ENCODE results near the gene GAK. TPM values are rescaled to one million over a fixed set of nuclear protein-coding genes. Genes with fewer than 3 reads are reported as not detected.

Gene GAK
- total RNA-seq, 2 experiments from 2014 or later: 82.9 to 88.0 TPM

Other genes with a start within 250 kb of the GAK start
- under 1 TPM; 0.09 to 0.39 TPM for gene SLC49A3, start 243.2 kb downstream of the GAK start, total RNA-seq
- gene PCGF3, start 226.5 kb downstream of the GAK start, total RNA-seq: 10 to 100 TPM; 20.6 to 22.5 TPM
- under 1 TPM; 0.28 to 0.50 TPM for gene CPLX1, start 106.2 kb downstream of the GAK start, total RNA-seq
- gene TMEM175, start 144 bp upstream of the GAK start, total RNA-seq: 10 to 100 TPM; 15.2 to 17.3 TPM
- 10 to 100 TPM in 1 of 2 experiments, 1 to 10 TPM in 1; 9.3 to 11.3 TPM for gene DGKQ, start 41.3 kb upstream of the GAK start, total RNA-seq
- 1 to 10 TPM; 6.4 to 9.0 TPM for gene IDUA, start 54.7 kb upstream of the GAK start, total RNA-seq
- under 1 TPM; 0.21 to 0.43 TPM for gene SLC26A1, start 61.1 kb upstream of the GAK start, total RNA-seq
- 10 to 100 TPM; 17.6 to 23.5 TPM for gene FGFRL1, start 79.3 kb upstream of the GAK start, total RNA-seq
- 1 to 10 TPM; 2.4 to 5.6 TPM for gene RNF212, start 181.2 kb upstream of the GAK start, total RNA-seq
- 1 to 10 TPM; 7.5 to 8.5 TPM for gene SPON2, start 240.3 kb upstream of the GAK start, total RNA-seq

Measured in activated CD4-positive, alpha-beta T cell treated with anti-CD3 and anti-CD28 coated beads for 36 hours (primary cell).